ENCODE results near the gene MPL. TPM values are rescaled to one million over a fixed set of nuclear protein-coding genes. Genes with fewer than 3 reads are reported as not detected.

The MPL gene
- 0.86 TPM in 1 of 2 replicates, not detected in the other for total RNA-seq

DNA sequence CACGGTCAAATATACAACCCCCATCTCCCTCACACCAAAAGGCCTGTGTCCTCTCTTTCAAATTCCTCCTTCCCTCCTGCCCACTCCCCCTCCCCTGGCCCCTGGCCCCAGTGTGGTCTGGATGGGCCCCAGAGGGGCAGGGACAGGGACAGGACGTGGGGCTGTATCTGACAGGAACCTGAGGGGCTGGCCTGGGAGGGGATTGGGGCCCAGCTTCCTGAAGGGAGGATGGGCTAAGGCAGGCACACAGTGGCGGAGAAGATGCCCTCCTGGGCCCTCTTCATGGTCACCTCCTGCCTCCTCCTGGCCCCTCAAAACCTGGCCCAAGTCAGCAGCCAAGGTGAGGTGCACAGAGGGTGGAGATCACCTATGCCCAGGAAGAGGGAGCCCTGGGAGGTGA, at the start of gene MPL:
Gene MPL, plus strand, starts transcription at position 231 of the 400 bp plus-strand sequence. Its CDS starts 31 bp downstream, at position 262.

DNA sequence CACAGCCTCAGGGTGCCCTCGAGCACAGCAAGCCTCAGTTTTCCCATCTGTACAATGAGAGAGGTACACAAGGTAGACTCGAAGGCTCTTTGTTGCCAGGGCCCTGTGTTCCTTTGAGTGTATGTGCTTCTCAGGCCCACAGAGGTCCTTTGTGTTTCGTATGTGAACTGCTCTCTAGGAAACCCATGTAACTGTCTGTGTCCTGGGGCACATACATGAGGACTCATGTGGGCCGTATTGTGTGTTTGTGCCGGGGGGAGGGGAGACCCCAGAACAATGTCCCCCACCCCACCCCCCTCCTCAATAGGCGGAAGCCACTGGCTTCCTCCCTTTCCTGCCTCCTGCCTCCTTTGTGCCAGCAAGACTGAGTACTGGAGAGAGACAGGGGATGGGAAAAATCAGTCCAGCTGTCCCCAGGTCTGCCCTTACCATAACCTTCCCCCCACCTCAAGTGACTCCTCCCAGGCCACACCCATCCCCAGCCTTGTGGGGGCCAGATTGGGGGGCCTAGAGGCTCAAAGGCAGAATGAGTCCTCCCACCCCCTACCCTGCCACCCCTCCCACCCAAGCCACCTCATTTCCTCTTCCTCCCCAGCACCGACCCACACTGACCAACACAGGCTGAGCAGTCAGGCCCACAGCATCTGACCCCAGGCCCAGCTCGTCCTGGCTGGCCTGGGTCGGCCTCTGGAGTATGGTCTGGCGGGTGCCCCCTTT, 37.1 kb upstream of the MPL start, which contains the start of gene TIE1:
Gene TIE1, plus strand, starts transcription at position 605 of the 717 bp plus-strand sequence. Its CDS starts 90 bp downstream, at position 695.

DNA sequence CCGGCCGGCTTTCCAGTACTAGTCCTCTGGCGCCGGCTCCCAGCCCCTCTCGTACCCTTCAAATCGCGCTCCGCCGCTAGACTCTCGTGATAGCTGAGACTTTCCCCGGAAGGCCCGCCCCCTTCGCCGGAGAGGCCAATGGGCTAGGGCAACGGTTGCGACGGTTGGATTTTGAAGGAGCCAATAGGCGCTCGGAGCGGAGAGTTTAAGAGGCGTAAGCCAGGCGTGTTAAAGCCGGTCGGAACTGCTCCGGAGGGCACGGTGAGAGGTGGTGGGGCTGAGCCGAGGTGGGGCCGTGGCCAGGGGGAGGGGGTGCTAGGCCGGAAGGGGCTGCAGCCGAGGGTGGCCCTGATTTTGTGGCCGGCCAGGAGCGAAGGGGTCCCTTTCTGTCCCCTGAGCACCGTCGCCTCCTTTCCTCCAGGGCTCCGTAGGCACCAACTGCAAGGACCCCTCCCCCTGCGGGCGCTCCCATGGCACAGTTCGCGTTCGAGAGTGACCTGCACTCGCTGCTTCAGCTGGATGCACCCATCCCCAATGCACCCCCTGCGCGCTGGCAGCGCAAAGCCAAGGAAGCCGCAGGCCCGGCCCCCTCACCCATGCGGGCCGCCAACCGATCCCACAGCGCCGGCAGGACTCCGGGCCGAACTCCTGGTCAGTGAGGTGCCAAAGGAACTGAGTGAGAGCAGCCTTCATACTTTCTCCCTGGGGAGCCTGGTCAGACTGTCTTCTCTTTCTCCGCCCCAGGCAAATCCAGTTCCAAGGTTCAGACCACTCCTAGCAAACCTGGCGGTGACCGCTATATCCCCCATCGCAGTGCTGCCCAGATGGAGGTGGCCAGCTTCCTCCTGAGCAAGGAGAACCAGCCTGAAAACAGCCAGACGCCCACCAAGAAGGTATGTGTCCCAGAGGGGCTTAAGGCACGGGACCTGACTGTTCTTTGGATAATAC, 21.4 kb downstream of the MPL start, which contains the start of gene CDC20:
Gene CDC20, plus strand, starts transcription at position 236 of the 948 bp plus-strand sequence. Its CDS starts 235 bp downstream, at position 471.

DNA sequence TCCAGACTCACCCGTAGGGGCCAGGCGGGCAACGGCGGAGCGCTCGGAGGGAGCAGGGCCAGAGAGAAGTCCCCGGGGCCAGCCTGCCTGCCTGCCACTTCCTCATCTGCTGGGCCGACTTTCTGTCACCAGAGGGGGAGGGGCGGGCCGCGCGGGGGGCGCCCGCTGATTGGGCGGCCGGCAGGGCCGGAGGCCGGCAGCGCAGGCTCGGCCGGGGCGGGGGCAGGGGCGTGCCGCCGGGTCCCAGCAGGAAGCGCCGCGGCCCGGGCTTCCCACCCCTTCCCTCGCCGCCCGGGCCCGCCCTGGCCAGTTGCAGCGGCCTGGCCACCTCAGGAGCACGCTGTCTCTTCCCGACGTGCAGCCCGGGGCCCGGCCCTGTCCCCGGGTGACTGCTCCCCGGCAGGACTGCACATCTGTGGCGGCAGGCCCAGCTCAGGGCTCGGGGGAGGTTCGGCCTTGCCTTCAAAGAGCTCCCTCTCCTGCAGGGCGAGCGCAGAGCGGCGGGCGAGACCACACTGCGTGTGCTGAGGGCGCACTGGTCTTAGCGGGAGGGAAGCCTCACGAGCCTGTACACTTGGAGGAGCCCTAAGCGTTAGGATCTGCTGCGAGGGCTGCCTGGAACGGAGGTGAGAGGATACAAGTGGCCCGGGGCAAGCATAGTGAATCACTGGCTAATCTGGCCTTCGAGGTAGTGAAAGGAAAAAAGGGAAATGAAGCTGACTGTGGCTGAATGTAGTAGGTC, 30.5 kb downstream of the MPL start, which contains the start of gene ELOVL1:
Gene ELOVL1, minus strand, starts transcription at position 108 of the 742 bp plus-strand sequence. CDS start 2,402 bp downstream, outside the sequence.

DNA sequence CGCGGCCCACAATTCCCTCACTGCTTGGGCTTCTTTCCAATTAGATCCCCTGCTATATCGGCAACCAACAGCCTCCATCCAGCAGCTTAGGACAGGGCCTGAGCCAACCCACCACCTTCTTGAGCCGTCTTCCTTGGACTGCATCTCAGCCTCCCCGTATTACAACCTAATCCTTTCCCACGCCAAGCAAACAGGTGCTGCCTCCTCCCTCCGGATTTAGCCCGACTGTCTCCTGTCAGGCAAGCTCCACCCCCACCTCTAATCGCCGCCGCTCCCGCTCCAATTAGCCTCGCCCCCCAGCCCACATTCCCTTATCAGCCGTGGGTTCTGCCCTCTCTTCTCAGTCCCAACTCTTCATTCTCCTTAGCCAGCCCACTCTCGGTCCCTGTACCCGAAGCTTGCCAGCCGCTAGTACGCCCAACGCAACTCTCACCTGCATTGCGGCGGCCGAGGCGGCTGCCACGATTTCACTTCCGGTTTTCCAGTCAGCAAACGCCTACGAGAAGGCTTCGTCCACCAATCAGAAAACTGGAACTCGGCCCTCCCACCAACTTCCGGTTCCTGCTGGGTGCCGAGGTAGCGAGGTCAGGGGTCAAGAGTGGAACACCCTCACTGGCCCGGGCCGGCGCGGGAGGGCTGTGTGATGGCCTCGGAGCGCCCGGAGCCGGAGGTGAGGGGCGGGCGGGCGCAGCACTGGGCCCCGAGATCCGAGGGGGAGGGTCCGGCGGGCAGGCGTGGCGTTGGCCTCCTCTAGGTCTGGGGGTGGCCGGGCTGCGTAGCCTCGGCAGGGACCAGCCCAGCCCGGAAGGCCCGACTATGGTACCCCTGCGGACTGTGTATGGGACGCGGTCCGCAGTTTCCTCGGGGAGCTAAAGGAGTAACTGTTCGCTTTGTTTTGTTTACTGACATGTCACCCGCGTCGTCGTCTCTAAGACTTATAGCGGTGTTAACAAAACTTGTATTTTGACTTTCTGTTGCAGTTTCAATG, 52.0 kb downstream of the MPL start, which contains the start of the genes MED8 and SZT2:
Gene MED8, minus strand, starts transcription at position 475 of the 988 bp plus-strand sequence. Its CDS starts 36 bp downstream, at position 439.
Gene SZT2, plus strand, starts transcription at position 574 of the 988 bp plus-strand sequence. Its CDS starts 70 bp downstream, at position 644.

Other genes starting within 250 kb of the MPL start
- gene EBNA1BP2, start 165.5 kb upstream of the MPL start, total RNA-seq: 118 and 127 TPM in 2 replicates
- gene CFAP57, start 165.5 kb upstream of the MPL start, total RNA-seq: 0.14 and 0.44 TPM in 2 replicates
- gene TMEM125, start 67.8 kb upstream of the MPL start, total RNA-seq: not detected in 2 replicates
- not detected in 2 replicates for gene C1orf210, start 52.2 kb upstream of the MPL start, total RNA-seq
- 0.57 TPM in 1 of 2 replicates, not detected in the other for gene TIE1, start 36.8 kb upstream of the MPL start, total RNA-seq
- gene CDC20, start 21.2 kb downstream of the MPL start, total RNA-seq: 3.7 and 179 TPM in 2 replicates
- 66.3 and 93.5 TPM in 2 replicates for gene ELOVL1, start 30.2 kb downstream of the MPL start, total RNA-seq
- gene MED8, start 52.0 kb downstream of the MPL start, total RNA-seq: 69.6 and 75.3 TPM in 2 replicates
- 32.8 and 46.4 TPM in 2 replicates for gene SZT2, start 52.1 kb downstream of the MPL start, total RNA-seq
- 126 and 202 TPM in 2 replicates for gene HYI, start 116.1 kb downstream of the MPL start, total RNA-seq
- gene PTPRF, start 193.1 kb downstream of the MPL start, total RNA-seq: 125 and 132 TPM in 2 replicates